T-helper 9 cell (primary cell): ENCODE data around the gene AVEN.
"Not testable (repeated sequence)": the region's sequence is repeated elsewhere in the genome, so short reads cannot be mapped to it uniquely, and the experiment has no call there.

Experiments
- DNase-seq: peaks from one replicate; pipeline ENCODE4 v3.0.0-alpha.2; 2020
- total RNA-seq, 2 donors: gene quantifications; one replicate each; lab custom pipeline; 2026; lab: John Stamatoyannopoulos, UW

AVEN gene, protein sequence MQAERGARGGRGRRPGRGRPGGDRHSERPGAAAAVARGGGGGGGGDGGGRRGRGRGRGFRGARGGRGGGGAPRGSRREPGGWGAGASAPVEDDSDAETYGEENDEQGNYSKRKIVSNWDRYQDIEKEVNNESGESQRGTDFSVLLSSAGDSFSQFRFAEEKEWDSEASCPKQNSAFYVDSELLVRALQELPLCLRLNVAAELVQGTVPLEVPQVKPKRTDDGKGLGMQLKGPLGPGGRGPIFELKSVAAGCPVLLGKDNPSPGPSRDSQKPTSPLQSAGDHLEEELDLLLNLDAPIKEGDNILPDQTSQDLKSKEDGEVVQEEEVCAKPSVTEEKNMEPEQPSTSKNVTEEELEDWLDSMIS
- 9.4 to 14.7 reads per million in 2 donors for total RNA-seq

GRCh38 chr15:34038871-34039789, at the start of gene AVEN:
AVEN (minus strand) TSS chr15:34039204; CDS start chr15:34039046, 158 bp downstream.
- peak; percentile 41 for DNase-seq

DNA sequence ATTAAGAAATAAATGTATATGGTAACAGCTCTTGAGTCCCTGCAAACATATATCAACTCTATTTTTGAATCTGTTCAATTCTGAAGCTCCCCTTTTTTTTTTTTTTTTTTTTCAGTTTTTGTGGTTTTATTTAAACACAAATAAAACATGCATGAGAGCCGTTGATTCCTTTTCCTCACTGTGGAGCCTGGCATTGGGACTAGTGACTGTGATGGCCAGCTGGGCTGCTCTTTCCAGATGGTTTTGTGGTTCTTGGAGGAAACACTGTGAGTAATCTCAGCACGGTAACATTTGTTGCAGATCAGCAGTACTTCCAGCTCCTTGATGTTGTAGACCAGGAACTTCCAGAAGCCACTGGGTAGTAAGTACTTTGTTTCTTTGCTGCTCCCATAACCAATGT, 46.7 kb upstream of the AVEN start:
- DNase-seq: no peak

GRCh38 chr15:34084086-34084485, 45.1 kb upstream of the AVEN start:
- DNase-seq: no peak

DNA sequence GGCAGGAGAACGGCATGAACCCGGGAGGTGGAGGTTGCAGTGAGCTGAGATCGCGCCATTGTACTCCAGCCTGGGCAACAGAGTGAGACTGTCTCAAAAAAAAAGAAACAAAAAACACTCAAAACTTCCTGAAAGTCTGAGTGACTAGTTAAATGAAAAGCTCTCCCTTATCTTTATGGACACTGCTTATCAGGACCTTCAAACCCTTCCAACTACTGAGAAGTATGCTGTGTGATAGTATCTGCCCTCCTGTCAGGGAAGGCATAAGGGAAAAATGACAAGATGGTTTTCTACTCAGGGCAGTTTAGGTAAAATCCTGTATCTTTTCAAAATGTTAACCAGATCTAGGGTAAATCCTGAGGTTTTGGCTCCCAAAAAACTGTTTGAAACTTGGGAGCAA, 40.9 kb upstream of the AVEN start:
- no peak for DNase-seq

GRCh38 chr15:34078900-34079299, 39.9 kb upstream of the AVEN start:
- no peak for DNase-seq

DNA sequence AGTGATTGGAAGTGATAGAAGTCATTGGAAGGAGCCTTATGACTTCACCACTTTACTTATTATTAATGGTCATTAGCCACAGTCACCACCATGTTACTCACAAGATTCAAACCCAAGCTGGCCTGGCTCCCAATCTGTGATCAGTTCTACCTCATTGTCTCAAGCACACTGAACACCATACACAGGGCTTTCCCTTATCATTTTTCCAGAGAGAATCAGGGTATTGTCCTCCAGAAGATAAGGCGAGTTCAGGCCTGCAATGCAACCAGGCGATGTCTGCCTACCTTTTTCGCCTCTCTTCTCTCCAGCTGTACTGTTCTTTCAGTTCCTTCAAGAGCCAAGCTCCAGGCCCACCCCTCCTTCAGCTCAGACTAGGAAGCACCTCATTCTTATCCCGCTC, 37.8 kb upstream of the AVEN start:
- DNase-seq: no peak

DNA sequence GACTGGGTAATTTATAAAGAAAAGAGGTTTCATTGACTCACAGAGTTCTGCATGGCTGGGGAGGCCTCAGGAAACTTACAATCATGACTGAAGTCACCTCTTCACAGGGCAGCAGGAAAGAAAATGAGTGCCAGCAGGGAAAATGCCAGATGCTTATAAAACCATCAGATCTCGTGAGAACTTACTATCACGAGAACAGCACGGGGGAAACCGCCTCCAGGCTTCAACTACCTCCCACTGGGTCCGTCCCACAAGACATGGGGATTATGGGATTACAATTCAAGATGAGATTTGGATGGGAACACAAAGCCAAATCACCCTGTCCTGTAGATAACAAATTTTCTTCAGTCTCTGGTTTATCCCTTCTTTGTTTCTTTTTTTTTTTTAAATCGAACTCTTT, 31.0 kb upstream of the AVEN start:
- DNase-seq: no peak

DNA sequence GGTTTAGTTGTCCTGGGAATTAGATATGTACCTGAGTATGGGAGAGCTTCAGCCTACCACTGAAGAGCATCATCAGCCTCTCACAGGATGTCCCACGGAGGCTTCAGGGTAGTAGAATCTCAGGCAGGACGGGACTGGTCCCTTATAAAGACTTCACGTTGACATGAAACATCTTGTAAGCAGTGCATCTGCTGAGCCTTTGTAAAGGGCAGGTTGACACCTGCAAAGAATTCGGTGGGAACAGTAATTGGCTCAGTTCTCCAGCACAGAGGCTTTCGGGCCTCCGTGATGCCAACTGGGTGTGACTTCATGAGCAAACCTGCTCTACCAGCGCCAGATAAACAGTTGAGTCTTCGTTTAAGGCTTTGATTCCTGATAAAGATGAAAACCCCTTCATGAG, 26.9 kb upstream of the AVEN start:
- no peak for DNase-seq

DNA sequence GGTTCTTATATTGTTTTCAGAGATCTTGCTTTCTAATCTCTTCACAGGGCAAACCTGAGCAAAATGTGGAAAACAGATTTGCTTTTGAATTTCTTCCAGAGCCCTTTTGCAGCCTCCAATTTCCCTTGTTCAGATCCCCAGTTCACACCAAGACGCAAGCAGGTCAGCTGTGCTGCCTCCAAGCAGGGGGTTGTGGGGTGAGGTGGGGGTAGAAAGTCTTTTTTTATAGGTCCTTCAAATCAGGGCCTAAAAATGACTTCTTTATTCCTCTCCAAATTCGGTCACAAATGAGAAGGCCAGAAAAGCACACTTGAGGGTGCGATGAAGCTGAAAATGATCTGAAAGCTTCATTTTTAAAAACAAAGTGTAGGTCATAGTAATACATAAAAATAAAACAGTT, 26.3 kb upstream of the AVEN start:
- DNase-seq: no peak

GRCh38 chr15:34064438-34064837, 25.4 kb upstream of the AVEN start:
- DNase-seq: no peak

DNA sequence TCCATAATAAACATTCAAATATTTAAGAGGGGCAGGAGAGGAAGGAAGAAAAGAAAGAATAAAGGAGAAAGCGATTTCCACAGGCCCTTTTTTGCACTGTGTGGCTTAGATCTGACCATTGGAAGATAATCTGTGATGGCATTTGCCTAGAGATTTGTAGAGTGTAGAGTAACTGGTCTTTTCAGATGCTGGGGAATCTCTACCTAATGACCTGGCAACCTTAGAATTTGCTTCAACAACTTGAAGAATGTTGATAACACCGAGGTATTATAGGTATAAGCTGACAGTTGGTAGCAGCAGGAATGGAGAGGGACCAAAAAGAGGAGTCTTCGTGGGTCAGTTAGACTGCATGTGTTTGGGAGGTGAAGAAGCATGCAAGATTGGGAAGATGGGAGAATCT, 20.9 kb upstream of the AVEN start:
- no peak for DNase-seq

DNA sequence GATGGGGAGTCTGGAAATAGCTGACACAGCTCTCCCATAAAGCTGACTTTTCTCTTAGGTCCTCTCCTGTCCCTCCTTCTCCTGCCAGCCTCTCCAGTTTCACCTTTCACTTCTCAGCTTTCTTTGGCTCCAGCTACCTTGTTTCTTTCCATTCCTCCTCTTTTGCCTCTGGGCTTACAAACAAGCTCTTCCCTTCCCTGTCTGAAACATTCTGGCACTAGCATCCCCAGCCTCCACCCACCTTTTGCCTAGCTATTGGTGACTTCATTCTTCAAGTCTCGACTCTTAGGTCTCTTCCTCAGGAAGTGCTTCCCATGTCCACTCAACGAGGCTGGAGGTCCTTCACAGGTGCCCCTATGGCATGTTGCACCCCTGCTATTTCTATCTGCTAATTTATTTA, 20.5 kb upstream of the AVEN start:
- no peak for DNase-seq

DNA sequence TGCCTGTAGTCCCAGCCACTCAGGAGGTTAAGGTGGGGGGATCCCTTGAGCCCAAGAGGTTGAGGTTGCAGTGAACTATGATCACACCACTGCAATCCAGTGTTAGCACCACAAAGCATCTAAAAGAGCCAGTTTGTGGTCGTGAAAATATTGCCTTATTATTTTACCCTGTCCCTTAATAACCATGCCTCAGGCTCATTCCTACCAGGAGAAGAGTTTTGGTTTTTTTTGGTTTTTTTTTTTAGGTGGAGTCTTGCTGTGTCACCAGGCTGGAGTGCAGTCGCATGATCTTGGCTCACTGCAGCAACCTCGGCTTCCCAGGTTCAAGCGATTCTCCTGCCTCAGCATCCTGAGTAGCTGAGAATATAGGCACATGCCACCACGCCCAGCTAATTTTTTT, 17.9 kb upstream of the AVEN start:
- no peak for DNase-seq

- DNase-seq: no peak
These were observed 17.0 kb upstream of the AVEN start for GRCh38 chr15:34055868-34056595.

DNA sequence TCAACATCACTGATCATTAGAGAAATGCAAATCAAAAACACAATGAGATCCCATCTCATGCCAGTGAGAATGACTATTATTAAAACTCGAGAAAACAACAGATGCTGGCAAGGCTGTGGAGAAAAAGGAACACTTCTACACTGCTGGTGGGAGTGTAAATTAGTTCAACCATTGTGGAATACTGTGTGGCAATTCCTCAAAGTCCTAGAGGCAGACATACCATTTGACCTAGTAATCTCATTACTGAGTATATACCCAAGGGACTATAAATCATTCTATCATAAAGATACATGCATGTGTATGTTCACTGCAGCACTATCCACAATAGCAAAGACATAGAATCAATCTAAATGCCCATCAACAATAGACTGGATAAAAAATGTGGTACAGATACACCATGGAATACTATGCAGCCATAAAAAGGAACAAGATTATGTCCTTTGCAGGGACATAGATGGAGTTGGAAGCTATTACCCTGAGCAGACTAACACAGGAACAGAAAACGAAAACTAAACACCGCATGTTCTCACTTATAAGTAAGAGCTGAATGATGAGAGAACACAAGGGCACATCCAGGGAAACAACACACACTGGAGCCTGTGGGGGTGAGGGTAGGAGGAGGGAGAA, 15.2 kb upstream of the AVEN start:
- no peak for DNase-seq

DNA sequence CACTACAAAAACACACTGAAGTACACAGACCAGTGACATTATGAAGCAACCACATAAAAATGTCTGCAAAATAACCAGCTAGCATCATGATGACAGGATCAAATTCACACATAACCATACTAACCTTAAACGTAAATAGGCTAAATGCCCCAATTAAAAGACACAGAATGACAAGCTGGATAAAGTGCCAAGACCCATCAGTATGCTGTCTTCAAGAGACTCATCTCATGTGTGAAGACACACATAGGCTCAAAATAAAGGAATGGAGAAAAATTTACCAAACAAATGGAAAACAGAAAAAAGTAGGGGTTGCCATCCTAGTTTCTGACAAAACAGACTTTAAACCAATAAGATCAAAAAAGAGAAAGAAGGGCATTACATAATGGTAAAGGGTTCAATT, 11.4 kb upstream of the AVEN start:
- DNase-seq: not testable (repeated sequence)

DNA sequence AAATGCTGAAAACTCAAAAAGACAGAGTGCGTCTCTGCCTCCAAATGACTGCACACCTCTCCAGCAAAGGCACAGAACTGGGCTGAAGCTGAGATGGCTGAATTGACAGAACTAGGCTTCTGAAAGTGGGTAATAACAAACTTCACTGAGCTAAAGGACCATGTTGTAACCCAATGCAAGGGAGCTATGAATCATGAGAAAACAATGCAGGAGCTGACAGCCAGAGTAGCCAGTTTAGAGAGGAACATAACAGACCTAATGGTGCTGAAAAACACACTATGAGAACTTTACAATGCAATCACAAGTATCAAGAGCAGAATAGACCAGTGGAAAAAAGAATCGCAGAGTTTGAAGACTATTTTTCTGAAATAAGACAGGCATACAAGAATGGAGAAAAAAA, 10.1 kb upstream of the AVEN start:
- no peak for DNase-seq

- no peak for DNase-seq
These were observed 9.1 kb upstream of the AVEN start for GRCh38 chr15:34047893-34048775.

DNA sequence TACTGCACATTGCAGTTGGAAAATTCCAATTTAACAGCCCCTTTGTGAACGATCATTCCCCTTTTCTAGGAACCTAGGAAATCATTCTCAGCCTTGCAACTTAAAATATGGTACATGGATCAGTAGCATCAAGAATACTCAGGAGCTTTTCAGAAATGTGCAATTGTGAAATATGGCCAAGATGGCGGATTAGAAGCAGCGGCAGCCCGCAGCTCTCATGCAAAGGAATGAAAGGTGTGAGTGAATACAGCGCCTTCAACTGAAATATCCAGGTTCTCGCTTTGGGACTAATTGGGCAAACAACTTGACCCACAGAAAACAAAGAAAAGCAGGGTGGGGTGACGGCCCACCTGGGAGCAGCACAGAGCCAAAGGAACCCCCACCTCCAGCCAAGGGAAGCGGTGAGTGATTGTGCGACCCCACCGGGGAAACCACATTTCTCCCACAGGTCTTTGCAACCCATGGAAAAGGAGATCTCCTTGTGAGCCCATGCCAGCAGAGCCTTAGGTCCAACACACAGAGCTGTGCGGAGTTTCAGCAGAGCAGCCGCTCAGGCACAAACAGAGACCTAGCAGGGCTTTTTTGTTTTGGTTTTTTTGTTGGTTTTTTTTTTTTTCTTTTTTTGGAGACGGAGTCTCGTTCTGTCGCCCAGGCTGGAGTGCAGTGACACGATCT, 7.6 kb upstream of the AVEN start:
- no peak for DNase-seq

DNA sequence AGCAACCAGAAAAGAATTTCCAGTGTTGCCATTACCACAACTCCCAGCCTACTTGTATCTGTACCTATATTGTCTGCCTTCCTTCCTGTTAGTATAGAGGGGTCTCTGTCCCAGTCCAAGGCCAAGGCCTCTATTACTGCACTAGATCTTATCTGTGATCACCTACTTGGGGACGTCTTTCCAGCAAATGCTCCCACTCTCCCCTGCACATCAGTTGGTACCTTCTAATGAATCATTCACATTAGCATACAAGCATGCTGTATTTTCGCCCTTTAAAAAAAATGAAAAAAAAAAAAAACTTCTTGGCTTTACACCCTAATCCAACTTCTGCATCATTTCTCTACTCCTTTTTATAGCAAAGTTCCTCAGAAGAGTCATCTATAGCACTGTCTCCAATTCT, 4.8 kb upstream of the AVEN start:
- no peak for DNase-seq

DNA sequence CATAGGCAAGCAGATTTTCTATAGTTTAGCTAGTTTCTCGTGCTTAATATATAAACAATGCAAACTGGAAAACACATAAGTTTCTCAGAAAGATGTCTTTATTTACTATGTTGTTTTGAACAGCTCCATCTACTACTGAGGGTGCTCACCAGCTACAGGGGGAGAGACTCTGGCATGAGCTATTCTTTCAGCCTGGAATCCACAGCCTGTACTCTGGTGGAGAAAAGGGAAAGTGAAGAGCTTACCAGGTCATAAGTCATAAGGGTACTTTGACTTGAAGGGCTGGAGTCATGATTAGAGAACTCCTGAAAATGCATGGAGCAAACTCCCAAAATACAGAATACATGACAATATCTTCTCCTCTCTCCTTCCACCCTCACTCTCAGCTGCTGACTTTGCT, 4.4 kb upstream of the AVEN start:
- DNase-seq: no peak
